NCI-H2171 (cell line): ENCODE results near the gene PRSS33.

Source experiments
- DNase-seq: peaks from one replicate; lab custom pipeline; 2025; lab: John Stamatoyannopoulos, UW

PRSS33 gene

GRCh38 chr16:2820836-2821486 is 33.6 kb upstream of the PRSS33 start:
- no peak for DNase-seq

- DNase-seq: no peak
Measured at GRCh38 chr16:2819939-2820835, 32.8 kb upstream of the PRSS33 start.

- DNase-seq: no peak
Measured at GRCh38 chr16:2819179-2819938, 32.0 kb upstream of the PRSS33 start.

- DNase-seq: no peak
Measured at GRCh38 chr16:2818272-2818876, 31.0 kb upstream of the PRSS33 start.

GRCh38 chr16:2817340-2818271 is 30.2 kb upstream of the PRSS33 start:
- DNase-seq: no peak

GRCh38 chr16:2816751-2817339 is 29.5 kb upstream of the PRSS33 start, which contains the start of gene PRSS21:
Gene PRSS21, plus strand, starts transcription at chr16:2817237. Its CDS starts 32 bp downstream, at chr16:2817269.
- no peak for DNase-seq

GRCh38 chr16:2815299-2815771 is 28.0 kb upstream of the PRSS33 start:
- DNase-seq: no peak

GRCh38 chr16:2814551-2815298 is 27.4 kb upstream of the PRSS33 start:
- no peak for DNase-seq

GRCh38 chr16:2813771-2814221 is 26.4 kb upstream of the PRSS33 start:
- no peak for DNase-seq

- no peak for DNase-seq
Measured at GRCh38 chr16:2811703-2812471, 24.5 kb upstream of the PRSS33 start.

GRCh38 chr16:2810651-2811050 is 23.3 kb upstream of the PRSS33 start:
- no peak for DNase-seq

- DNase-seq: no peak
Measured at GRCh38 chr16:2809149-2809760, 21.9 kb upstream of the PRSS33 start.

- no peak for DNase-seq
Measured at GRCh38 chr16:2808181-2808580, 20.8 kb upstream of the PRSS33 start.

- no peak for DNase-seq
Measured at GRCh38 chr16:2806286-2806685, 18.9 kb upstream of the PRSS33 start.

GRCh38 chr16:2804728-2805127 is 17.4 kb upstream of the PRSS33 start:
- DNase-seq: no peak

- DNase-seq: no peak
Measured at GRCh38 chr16:2803545-2804195, 16.3 kb upstream of the PRSS33 start.

GRCh38 chr16:2799859-2800226 is 12.5 kb upstream of the PRSS33 start:
- DNase-seq: no peak
